Measurements from ENCODE around the gene CFDP1. TPM values are rescaled to one million over a fixed set of nuclear protein-coding genes. Genes with fewer than 3 reads are reported as not detected.

CFDP1 gene
- total and polyA plus RNA-seq, 2 of the 13 experiments (the other 11 are each of a cell fraction or from before 2014, with no cell fraction given) = 78.6 to 153 TPM

DNA sequence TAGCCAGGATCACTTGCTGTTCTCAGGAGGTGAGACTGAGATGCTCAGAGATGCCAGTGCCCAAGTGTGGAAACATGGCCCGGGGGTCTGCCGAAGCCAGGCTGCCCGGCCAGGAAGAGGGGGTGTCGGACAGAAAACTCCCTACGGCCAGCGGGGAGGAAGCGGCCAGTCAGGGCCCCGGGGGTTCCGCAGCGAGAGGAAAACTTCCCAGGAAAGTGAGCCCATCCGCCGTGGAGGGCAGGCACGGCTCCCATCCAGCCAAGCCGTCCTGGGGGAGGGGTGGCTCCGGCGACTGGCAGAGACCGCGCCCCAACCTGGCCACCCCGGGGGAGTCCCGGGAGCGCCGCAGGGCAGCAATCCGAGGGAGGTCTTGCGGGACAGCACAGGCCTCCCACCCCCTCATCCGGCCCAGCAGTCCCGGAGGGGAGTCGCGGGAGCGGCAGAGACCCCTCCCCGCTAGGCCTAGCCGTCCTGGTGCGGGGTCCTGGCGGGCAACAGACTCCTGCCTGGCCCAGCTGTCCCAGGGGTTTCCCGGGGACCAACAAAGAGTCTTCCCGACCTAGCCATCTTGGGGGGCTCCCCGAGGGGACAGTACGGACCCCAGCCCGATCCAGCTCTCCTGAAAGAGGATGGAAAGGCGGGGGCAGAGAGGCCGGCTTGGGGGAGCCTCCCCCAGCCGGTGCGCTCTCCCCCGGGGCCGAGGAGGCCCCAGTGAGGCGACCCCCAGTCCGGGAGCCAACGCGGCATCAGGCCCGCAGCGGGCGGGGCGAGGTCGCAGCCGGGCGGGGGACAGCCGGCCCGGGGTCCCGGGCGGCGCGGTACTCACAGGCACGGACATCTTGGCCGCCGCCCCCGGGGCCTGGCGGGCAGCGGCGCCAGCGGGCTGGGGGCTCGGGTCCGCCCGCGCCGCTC lies 168.0 kb downstream of the CFDP1 start (continued):
- TF ChIP-seq, protein P1, sequence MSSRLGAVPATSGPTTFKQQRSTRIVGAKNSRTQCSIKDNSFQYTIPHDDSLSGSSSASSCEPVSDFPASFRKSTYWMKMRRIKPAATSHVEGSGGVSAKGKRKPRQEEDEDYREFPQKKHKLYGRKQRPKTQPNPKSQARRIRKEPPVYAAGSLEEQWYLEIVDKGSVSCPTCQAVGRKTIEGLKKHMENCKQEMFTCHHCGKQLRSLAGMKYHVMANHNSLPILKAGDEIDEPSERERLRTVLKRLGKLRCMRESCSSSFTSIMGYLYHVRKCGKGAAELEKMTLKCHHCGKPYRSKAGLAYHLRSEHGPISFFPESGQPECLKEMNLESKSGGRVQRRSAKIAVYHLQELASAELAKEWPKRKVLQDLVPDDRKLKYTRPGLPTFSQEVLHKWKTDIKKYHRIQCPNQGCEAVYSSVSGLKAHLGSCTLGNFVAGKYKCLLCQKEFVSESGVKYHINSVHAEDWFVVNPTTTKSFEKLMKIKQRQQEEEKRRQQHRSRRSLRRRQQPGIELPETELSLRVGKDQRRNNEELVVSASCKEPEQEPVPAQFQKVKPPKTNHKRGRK (CRISPR knock-in tag; IDR thresholded peaks at IDR 0.05) = peak; percentile 57; the same call in 1 of the 2 replicates
- TF ChIP-seq MBD4 (IDR thresholded peaks at IDR 0.05; ENCODE audit: borderline replicate concordance, low read length) (no peak), ZNF510 (CRISPR knock-in tag; IDR thresholded peaks at IDR 0.05; ENCODE audit: low read depth) (no peak), CAMTA2 (CRISPR knock-in tag; IDR thresholded peaks at IDR 0.05; ENCODE audit: borderline replicate concordance) (peak; percentile 83; the same call in 1 of the 2 replicates), ZFP91 (CRISPR knock-in tag; IDR thresholded peaks at IDR 0.05; ENCODE audit: borderline replicate concordance) (peak; percentile 44; the same call in 1 of the 2 replicates), ZNF275 (CRISPR knock-in tag; IDR thresholded peaks at IDR 0.05; ENCODE audit: borderline replicate concordance) (0 out of 2 replicates have a peak, but pooled peaks have one; percentile 51), NFATC3 (CRISPR knock-in tag; IDR thresholded peaks at IDR 0.05) (peak; percentile 54; the same call in 1 of the 2 replicates), MEIS1 (CRISPR knock-in tag; IDR thresholded peaks at IDR 0.05; ENCODE audit: borderline replicate concordance) (peak; percentile 55), ZNF335 (CRISPR knock-in tag; IDR thresholded peaks at IDR 0.05) (no peak), HIVEP1 (CRISPR knock-in tag; IDR thresholded peaks at IDR 0.05) (peak; percentile 35), FOXO1 (CRISPR knock-in tag; IDR thresholded peaks at IDR 0.05) (0 out of 2 replicates have a peak, but pooled peaks have one; percentile 22), NFKBIZ (CRISPR knock-in tag; IDR thresholded peaks at IDR 0.05) (peak; percentile 57; the same call in 1 of the 2 replicates)
- TF ChIP-seq, protein P2, sequence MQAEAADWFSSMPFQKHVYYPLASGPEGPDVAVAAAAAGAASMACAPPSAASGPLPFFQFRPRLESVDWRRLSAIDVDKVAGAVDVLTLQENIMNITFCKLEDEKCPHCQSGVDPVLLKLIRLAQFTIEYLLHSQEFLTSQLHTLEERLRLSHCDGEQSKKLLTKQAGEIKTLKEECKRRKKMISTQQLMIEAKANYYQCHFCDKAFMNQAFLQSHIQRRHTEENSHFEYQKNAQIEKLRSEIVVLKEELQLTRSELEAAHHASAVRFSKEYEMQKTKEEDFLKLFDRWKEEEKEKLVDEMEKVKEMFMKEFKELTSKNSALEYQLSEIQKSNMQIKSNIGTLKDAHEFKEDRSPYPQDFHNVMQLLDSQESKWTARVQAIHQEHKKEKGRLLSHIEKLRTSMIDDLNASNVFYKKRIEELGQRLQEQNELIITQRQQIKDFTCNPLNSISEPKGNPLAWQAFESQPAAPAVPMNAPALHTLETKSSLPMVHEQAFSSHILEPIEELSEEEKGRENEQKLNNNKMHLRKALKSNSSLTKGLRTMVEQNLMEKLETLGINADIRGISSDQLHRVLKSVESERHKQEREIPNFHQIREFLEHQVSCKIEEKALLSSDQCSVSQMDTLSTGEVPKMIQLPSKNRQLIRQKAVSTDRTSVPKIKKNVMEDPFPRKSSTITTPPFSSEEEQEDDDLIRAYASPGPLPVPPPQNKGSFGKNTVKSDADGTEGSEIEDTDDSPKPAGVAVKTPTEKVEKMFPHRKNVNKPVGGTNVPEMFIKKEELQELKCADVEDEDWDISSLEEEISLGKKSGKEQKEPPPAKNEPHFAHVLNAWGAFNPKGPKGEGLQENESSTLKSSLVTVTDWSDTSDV (CRISPR knock-in tag; IDR thresholded peaks at IDR 0.05) = no peak
- TF ChIP-seq, protein P3, sequence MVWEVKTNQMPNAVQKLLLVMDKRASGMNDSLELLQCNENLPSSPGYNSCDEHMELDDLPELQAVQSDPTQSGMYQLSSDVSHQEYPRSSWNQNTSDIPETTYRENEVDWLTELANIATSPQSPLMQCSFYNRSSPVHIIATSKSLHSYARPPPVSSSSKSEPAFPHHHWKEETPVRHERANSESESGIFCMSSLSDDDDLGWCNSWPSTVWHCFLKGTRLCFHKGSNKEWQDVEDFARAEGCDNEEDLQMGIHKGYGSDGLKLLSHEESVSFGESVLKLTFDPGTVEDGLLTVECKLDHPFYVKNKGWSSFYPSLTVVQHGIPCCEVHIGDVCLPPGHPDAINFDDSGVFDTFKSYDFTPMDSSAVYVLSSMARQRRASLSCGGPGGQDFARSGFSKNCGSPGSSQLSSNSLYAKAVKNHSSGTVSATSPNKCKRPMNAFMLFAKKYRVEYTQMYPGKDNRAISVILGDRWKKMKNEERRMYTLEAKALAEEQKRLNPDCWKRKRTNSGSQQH (CRISPR knock-in tag; IDR thresholded peaks at IDR 0.05; ENCODE audit: low read depth) = peak; percentile 26; the same call in 1 of the 2 replicates
- TF ChIP-seq, protein P4, sequence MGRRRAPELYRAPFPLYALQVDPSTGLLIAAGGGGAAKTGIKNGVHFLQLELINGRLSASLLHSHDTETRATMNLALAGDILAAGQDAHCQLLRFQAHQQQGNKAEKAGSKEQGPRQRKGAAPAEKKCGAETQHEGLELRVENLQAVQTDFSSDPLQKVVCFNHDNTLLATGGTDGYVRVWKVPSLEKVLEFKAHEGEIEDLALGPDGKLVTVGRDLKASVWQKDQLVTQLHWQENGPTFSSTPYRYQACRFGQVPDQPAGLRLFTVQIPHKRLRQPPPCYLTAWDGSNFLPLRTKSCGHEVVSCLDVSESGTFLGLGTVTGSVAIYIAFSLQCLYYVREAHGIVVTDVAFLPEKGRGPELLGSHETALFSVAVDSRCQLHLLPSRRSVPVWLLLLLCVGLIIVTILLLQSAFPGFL (CRISPR knock-in tag; IDR thresholded peaks at IDR 0.05) = no peak

All from HepG2 (cell line).